GM12875 (cell line): Measurements from ENCODE around the gene COQ8B.
A peak's percentile ranks its signal among the peaks of the same experiment; 100 is the strongest.

Experiments used
- H3K4me3 ChIP-seq: one replicate; pipeline ENCODE4 v1.5.1; 2011; ENCODE audit warnings: low read depth, low read length, control low read depth
- TF ChIP-seq, protein P1 (sequence below): IDR thresholded peaks from 2 replicates; pipeline ENCODE4 v1.5.1; 2011; ENCODE audit warnings: low read depth, mild to moderate bottlenecking, control low read depth, inconsistent platforms, low read length, moderate library complexity, borderline replicate concordance; ENCODE audit not compliant: insufficient read depth

The COQ8B gene

DNA sequence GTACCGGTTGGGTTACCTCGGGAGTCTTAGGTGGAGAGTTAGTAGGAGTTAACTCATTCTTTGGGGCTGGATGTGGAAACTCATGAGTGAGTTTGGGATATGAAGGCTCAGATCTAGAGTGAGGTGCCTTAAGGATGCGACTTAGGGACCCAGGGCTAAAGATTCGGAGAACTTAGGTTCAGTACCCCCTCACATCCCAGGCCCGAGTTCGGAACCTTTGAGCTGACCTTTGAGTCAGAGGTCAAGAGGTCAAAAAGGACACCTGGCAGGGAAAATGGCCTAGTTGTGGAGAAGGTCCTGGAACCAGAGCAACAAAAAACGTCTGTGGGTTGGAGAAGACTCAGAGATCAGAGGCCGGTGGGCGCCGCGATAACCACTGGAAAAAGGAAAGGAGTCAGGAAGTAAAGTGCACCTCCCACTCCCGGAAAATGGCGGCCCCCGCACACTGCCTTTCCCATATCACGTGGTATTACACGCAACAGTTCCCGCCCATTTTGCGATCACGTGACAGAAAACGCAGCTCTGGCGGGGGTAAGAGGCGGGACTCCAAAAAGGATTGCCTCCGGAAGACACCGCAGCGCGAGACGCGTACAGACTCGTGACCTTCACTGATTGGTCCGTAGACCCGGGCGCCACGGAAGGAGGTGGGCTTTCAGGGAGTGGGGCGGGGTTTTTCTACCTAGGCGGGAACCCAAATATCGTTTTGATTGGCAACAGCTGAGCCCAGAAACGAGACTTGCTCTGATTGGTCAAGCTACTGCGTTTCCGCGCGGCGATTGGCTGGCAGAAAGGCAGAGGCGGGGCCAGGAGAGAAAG, 33.6 kb upstream of the COQ8B start, which contains the start of gene ACTMAP:
TSS of gene ACTMAP (minus strand) at position 420 of the 816 bp plus-strand sequence. CDS start 674 bp downstream, outside the sequence.
- peak within 1 kb of the TSS; percentile 90 for H3K4me3 ChIP-seq
- TF ChIP-seq, protein P1, sequence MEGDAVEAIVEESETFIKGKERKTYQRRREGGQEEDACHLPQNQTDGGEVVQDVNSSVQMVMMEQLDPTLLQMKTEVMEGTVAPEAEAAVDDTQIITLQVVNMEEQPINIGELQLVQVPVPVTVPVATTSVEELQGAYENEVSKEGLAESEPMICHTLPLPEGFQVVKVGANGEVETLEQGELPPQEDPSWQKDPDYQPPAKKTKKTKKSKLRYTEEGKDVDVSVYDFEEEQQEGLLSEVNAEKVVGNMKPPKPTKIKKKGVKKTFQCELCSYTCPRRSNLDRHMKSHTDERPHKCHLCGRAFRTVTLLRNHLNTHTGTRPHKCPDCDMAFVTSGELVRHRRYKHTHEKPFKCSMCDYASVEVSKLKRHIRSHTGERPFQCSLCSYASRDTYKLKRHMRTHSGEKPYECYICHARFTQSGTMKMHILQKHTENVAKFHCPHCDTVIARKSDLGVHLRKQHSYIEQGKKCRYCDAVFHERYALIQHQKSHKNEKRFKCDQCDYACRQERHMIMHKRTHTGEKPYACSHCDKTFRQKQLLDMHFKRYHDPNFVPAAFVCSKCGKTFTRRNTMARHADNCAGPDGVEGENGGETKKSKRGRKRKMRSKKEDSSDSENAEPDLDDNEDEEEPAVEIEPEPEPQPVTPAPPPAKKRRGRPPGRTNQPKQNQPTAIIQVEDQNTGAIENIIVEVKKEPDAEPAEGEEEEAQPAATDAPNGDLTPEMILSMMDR, result no peak

DNA sequence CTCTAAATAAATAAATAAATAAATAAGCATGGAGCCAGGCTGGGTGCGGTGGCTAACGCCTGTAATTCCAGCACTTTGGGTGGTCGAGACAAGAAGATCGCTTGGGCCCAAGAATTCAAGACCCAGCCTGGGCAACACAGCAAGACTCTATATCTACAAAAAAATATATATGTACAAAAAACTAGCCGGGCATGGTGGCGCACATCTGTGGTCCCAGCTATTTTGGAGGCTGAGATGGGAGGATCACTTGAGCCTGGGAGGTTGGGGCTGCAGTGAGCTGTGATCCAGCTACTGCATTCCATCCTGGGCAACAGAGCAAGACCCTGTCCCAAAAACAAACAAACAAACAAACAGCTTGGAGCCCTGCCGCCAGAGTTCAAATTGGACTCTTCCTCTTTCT, 30.9 kb upstream of the COQ8B start:
- TF ChIP-seq, protein P1, result no peak

DNA sequence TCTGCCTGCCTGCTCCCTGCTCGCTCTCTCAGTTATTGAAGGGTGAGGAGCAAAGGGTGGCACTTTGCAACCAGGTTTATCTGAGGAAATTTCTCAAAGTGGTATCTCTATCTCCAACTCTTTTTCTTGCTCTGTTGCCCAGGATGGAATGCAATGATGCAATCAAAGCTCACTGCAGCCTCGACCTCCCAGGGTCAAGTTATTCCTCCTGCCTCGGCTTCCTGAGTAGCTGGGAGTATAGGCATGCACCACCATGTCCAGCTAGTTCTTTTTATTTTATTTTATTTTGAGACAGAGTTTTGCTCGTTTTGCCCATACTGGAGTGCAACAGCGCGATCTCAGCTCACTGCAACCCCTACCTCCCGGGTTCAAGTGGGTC, 28.7 kb upstream of the COQ8B start:
- TF ChIP-seq, protein P1, result no peak
- H3K4me3 ChIP-seq, result no peak overlapping the region

More for the DNA sequence above, 30.9 kb upstream of the COQ8B start:
- no peak overlapping the region for H3K4me3 ChIP-seq

DNA sequence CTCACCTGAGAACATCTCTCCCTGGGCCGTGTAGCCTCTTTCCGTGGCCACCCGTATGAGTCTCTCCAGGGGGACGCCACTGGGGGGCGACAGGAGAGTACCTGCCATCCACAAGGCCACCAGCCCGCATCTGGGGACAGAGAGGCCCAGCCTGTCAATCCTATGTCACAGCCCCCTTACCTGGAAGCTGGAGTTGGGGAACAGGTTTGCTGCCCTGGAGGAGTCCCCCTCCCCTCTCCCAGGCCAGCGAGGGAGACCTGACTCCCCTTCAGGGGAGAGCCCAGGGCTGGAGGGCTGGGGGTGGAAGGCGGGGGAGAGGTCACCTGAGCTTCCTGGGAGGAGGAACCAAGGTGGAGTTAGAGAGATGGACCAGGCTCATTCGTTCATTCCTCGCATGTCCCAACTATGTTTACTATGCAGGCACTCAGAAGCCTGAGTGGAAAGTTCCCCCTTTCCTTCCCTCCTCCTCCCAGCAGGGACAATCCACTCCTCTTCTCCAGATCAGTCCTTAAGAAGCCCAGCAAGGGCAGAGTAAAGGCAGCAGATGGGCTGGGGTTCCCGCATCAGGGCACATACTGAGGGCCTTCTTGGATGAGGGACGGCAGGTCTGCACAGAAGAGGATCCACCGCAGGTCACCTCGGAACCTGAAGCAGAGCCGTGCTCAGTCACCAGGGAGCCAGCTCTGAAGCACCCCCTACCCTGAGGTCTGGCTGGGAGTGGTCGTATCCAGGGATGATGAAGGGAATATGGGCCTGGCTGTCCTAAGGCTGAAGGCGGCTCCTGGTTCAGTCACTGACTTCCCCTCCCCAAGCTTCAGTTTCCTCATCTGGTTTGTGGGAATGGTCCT, 28.1 kb upstream of the COQ8B start:
- TF ChIP-seq, protein P1, result peak; percentile 39; the same call in 1 of the 2 replicates
- no peak overlapping the region for H3K4me3 ChIP-seq

DNA sequence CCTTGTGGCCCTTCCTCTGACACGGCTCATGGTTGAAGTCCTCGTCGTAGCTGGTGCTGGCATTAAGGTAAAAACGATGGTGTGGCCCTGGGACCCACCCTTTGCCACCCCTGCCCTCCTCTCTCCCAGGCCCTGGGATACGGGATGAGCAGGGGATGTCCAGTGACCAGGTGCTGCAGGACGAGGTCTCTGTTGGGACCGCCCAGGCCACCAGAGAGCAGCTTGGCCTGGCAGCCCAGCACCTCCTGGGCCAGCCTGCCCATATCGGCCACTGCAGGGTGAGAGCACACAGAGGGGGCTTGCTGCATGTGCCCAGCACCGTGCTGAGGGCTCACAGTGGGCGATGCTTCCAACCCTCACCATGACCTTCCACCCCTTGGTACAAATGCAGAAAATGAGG, 27.2 kb upstream of the COQ8B start:
- TF ChIP-seq, protein P1, result no peak
- H3K4me3 ChIP-seq, result no peak overlapping the region

DNA sequence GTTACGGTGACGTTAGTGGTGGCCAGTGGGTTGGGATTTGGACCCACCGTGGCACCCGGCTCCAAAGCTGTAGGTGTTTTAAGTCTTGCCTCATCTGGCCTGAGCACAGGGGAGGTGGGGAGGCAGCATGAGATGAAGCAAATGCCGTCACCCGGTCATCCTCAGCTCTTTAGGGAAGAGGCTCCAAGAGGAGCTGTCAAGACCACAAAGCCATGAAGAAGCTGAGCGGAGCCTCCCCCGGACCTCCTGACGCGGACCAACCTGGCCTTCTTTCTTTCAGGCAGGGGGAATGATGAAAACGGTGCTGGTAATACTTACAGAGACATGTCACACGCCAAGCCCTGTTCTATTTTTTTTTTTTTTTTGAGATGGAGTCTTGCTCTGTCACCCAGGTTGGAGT, 26.2 kb upstream of the COQ8B start:
- no peak overlapping the region for H3K4me3 ChIP-seq
- TF ChIP-seq, protein P1, result no peak
